NCI-H748 (cell line): ENCODE measurements around the gene CSF2RB.

Experiments
- DNase-seq: peaks from one replicate; lab custom pipeline; 2025; ENCODE audit not compliant: unreplicated experiment; lab: John Stamatoyannopoulos, UW

CSF2RB gene

DNA sequence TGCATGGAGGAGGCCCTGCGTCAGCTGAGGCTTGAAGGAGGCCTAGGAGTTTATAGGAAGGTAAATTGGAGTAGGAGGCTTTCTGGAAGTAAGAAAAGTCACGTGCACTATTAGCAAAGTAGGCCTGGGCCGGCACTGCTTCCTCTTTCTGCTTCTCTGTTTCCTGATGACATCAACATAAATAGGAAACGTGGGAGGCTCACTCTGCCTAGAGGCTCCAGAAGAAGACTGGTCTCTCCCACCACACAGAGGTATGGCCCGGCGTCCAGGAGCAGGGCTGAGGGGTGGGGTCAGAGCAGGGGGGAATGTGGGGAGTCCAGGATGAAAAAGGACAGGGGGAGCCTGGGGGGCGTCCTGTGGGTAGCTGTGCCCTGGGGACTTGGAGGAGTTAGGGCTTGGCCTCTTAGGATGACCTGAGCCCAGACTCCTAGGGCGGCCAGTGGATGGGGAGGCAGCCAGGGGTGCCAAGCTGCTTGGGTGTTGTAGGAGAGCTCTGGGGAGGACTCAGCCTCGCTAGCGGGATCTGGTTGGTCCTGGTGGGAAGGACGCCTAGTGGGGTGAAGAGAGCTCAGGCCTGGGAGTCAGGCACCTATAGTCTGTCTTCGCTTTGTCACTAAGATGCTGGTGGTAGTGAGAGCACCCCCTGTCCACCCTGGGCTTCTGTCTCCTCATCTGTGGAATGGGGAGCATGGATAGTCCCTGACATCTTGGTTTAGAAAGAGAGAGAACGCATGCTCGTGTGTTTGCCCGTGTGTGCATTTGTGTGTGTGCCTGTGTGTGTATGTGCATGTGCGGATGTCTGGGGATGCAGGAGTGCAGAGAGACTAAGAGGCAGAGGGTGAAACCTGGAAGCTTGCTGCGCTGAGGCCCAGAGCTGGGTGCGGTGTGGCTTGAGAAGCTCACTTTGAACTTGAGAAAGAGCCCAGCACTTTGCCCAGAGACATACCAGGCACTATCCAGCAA, at the start of gene CSF2RB:
TSS of gene CSF2RB (plus strand) at position 202 of the 963 bp plus-strand sequence. CDS start 8,580 bp downstream, outside the sequence.
- no peak for DNase-seq

DNA sequence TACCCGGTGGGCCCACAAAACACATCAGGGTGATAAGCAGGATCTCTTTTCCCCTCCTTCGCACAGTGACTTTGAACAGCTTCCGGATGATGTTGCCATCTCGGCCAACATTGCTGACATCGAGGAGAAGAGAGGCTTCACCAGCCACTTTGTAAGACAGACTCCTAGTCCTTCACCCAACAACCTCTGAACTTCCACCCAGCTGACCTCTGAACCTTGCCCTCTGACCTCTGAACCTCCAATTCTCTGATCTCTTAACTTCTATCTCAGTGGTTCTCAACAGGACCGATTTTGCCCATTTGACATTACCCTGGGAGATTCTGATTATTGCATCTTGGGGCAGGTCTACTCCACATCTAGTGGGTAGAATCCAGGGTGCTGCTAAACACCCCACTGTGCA, 49.4 kb upstream of the CSF2RB start:
- no peak for DNase-seq

DNA sequence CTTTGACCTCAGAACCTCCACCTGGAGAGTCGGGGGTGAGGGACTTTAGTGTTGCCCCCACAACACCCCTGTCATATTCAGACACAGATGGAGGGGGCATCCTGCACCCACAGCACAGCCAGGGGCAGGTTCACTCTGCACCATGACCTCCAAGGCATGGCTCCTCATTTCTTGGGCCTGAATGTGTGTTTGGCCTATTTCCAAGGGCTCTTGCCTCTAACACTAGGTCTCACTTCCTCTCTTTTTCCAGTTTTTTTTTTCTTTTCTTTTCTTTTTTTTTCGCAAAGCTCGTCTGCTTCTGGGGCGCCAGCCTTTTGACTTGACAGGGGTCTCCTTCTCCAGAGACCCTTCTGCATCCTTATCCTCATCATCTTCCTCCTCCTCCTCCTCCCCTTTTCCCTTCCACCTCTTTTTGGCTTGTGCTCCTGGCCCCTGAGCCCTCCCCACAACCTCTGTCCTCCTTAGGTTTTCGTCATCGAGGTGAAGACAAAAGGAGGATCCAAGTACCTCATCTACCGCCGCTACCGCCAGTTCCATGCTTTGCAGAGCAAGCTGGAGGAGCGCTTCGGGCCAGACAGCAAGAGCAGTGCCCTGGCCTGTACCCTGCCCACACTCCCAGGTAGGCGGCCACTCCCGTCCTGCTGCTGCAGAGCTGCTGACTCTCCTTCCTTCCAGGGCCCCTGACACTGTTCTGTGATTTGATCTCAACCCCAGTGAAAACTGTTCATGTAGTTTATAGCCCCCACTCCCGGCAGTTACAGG, 48.8 kb upstream of the CSF2RB start:
- no peak for DNase-seq

DNA sequence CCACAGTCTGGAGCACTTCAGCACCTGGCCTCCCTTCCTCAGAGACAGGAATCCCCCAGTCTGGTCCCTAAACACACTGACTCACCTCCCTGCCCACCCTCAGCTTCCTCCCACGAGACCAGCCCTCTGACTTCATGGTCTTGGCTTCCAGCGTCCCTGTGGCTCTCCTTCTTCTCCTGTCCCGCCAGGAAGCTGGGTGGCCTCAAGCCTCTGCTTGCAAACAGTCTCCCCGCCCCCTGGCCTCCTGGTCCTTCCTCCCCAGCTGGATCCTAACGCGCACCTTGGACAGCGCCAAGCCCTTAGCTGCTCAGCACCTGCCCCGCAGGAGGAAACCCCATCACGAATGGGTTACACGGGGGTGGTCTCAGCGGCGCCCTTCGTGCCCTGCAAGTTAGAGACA, 48.1 kb upstream of the CSF2RB start:
- no peak for DNase-seq

DNA sequence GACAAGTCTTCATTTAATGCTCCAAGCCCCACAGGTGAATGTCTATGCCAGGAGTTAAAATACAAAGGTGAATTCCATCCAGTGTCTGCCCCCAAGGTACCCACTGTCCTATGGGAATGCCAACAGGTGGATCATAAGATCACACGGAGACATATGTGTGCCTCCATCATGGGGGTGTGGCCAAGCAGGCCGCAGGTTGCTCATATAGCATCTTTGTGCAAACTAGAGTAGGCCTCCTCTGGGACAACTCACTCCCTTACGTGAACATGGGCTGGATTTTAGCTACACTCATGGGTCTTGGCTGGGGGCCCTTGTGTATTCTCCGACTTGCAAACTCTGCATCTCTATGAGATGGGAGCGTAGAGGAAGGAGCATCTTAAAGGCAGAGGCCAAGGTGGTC, 45.7 kb upstream of the CSF2RB start:
- no peak for DNase-seq

DNA sequence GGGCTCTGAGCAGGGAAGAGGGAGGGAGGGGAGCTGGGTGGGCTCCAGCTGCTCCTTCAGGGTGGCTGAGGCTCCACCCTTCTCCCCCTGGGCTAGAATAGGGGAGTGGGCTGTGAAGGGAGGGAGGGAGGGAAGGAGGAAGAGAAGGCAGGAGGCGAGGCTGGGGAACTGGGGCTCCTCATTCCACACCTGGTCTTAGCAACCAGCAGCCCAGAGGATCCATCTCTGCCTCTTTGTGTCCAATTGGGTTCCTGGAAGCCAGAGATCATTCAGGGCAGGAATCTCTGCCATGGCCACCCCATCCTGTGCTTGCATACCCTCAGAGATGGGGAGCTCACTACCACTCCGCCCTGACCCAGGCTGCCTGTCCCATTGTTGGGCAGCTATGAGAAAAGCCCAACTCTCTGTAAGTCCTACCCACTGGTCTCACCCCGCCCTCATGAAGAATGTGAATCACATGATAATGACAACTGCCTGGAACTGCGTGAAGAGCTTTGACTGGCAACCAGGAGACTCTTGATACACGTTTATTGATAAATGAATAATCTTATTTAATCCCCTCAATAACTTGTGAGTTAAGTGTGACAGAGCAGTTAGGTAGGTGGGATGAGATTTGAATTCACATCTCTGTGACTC, 44.8 kb upstream of the CSF2RB start:
- no peak for DNase-seq

DNA sequence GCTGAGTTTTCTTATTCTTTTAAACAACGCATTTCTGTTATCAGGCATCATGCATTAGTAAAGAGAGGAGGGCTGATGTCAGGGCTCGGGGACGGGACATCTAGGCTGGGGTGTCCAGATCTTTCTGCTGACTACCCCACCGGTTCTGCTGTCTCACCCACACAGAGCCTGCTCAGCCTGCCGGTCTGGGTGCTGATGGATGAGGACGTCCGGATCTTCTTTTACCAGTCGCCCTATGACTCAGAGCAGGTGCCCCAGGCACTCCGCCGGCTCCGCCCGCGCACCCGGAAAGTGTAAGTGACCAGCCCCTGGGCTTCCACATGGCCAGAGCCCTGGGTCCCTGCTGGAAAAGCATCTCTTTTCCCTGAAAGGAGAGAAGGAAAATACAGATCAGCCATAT, 43.2 kb upstream of the CSF2RB start:
- DNase-seq: no peak

- no peak for DNase-seq
These were observed 41.8 kb upstream of the CSF2RB start for GRCh38 chr22:36871669-36872081.

GRCh38 chr22:36872084-36872483, 41.3 kb upstream of the CSF2RB start:
- no peak for DNase-seq

- DNase-seq: no peak
These were observed 40.4 kb upstream of the CSF2RB start for GRCh38 chr22:36872866-36873498.

GRCh38 chr22:36873614-36874308, 39.7 kb upstream of the CSF2RB start:
- peak; percentile 2 for DNase-seq

DNA sequence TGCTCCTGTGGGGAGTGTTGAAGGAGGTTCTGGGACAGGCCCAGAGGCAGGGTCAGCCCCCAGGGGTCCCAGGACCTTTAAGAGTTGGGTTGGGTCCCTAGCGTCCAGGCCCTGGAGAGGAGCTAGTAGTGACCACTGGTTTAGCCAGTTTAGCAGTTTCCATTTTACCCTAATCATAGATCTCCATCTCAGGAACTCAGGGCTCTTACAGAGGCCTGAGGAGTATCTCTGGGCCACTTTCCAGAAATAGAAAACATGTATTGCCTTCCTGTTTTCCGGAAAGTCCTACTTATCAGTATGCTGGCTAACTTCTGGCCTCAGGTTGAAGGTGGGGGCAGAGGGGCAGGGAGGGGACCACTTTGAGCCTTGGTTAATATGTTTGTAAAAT, 39.1 kb upstream of the CSF2RB start:
- DNase-seq: no peak

- DNase-seq: no peak
These were observed 38.7 kb upstream of the CSF2RB start for GRCh38 chr22:36874736-36875135.

DNA sequence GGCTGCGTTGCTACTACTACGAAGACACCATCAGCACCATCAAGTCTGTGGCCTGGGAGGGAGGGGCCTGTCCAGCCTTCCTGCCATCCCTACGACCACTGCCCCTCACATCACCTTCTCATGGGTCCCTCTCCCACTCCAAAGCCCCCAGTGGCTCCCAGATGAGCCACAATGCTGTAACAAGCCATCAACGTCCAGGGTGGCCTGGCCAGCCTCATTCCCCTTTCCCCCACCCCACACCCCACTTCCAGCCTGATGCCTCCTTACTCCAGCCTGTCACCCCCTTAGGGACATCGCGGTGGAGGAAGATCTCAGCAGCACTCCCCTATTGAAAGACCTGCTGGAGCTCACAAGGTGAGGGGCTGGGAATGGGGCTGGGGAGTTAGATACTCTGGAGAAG, 37.7 kb upstream of the CSF2RB start:
- no peak for DNase-seq

GRCh38 chr22:36879775-36880174, 33.7 kb upstream of the CSF2RB start:
- no peak for DNase-seq

- no peak for DNase-seq
These were observed 31.8 kb upstream of the CSF2RB start for GRCh38 chr22:36881504-36882245.

GRCh38 chr22:36884349-36885158, 28.9 kb upstream of the CSF2RB start:
- no peak for DNase-seq

GRCh38 chr22:36885474-36885873, 28.0 kb upstream of the CSF2RB start:
- DNase-seq: no peak

DNA sequence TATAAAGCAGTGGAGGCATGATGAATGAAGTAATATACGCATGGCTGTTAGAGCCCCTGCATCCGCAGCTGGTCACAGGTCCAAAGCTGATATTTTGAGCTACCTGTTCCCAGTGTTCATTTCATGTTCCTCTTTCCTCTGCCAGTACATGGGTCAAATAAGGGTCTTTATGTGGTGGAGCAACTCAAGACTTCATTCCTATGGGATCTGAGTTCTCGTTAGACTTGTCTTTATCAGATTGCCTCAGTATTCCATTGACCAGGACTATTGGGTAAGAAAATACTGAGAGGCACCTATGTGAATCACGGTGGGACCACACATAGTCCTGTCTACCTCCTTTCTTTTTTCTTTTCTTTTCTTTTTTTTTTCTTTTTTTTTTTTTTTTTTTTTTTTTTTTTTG, 27.4 kb upstream of the CSF2RB start:
- DNase-seq: no peak
